WTC11 (cell line): ENCODE measurements around the gene EZR. TPM values are rescaled to one million over a fixed set of nuclear protein-coding genes. Genes with fewer than 3 reads are reported as not detected.

Experiments
- ATAC-seq: fragments of 200-7000 bp; cut with Tn5 transposase; 2 replicates; pipeline ENCODE4 v1.10.0; 2021; ENCODE audit warnings: mild to moderate bottlenecking, moderate library complexity
- CTCF ChIA-PET: fragments of 300-600 bp; sonication (Branson Sonifier 250); formaldehyde crosslinking; loops from one replicate; lab custom pipeline; 2021; ENCODE audit warnings: antibody characterized with exemption; lab: Charles Lee
- POLR2A ChIA-PET: fragments of 350-600 bp; sonication (Branson Sonifier 250); formaldehyde crosslinking; loops from one replicate; lab custom pipeline; 2021; ENCODE audit warnings: antibody characterized with exemption; lab: Charles Lee
- DNase-seq: peaks from one replicate; pipeline ENCODE4 v3.0.0; 2021; ENCODE audit warnings: low spot score
- H3K27ac Mint-ChIP-seq: 2 replicates; pipeline ENCODE4 v1.8.0; 2021; ENCODE audit warnings: mixed read lengths
- H3K27me3 Mint-ChIP-seq: 2 replicates; pipeline ENCODE4 v1.8.0; 2021; ENCODE audit warnings: low read depth, mild to moderate bottlenecking, moderate library complexity, mixed read lengths
- H3K36me3 Mint-ChIP-seq: 2 replicates; pipeline ENCODE4 v1.8.0; 2021; ENCODE audit warnings: mixed read lengths
- H3K4me1 Mint-ChIP-seq: 2 replicates; pipeline ENCODE4 v1.8.0; 2022; ENCODE audit warnings: mixed read lengths
- H3K4me3 Mint-ChIP-seq: 2 replicates; pipeline ENCODE4 v1.8.0; 2021; ENCODE audit warnings: mild to moderate bottlenecking, moderate library complexity, mixed read lengths
- H3K9me3 Mint-ChIP-seq: 2 replicates; pipeline ENCODE4 v1.8.0; 2021; ENCODE audit warnings: mixed read lengths
- ARID4B ChIP-seq: sonication (generic); formaldehyde crosslinking; IDR thresholded peaks from 2 replicates; pipeline ENCODE4 v1.8.0; 2023; ENCODE audit warnings: missing genetic modification reagents, mild to moderate bottlenecking, borderline replicate concordance
- ATF6 ChIP-seq: sonication (generic); formaldehyde crosslinking; IDR thresholded peaks from 2 replicates; pipeline ENCODE4 v1.8.1; 2023; ENCODE audit warnings: mild to moderate bottlenecking, missing genetic modification reagents
- CTCF ChIP-seq: fragments of 200-600 bp; IDR thresholded peaks from 2 replicates; pipeline ENCODE4 v1.8.0; 2022; ENCODE audit warnings: antibody characterized with exemption
- E2F1 ChIP-seq: sonication (generic); formaldehyde crosslinking; IDR thresholded peaks from 2 replicates; pipeline ENCODE4 v1.8.0; 2022; ENCODE audit warnings: mild to moderate bottlenecking, missing genetic modification reagents
- ESRRA ChIP-seq: sonication (generic); formaldehyde crosslinking; IDR thresholded peaks from 2 replicates; pipeline ENCODE4 v1.8.1; 2022; ENCODE audit warnings: mild to moderate bottlenecking, missing genetic modification reagents, borderline replicate concordance
- FOXJ3 ChIP-seq: sonication (generic); formaldehyde crosslinking; IDR thresholded peaks from 2 replicates; pipeline ENCODE4 v1.9.0; 2021; ENCODE audit warnings: missing genetic modification reagents, mild to moderate bottlenecking, borderline replicate concordance
- HMGA2 ChIP-seq: fragments of 250-450 bp; sonication (Bioruptor Pico); IDR thresholded peaks from 2 replicates; pipeline ENCODE4 v1.4.0; 2021; ENCODE audit warnings: mild to moderate bottlenecking, moderate library complexity
- JUN ChIP-seq: sonication (generic); formaldehyde crosslinking; IDR thresholded peaks from 2 replicates; pipeline ENCODE4 v1.8.0; 2023; ENCODE audit warnings: mild to moderate bottlenecking, missing genetic modification reagents
- MAX ChIP-seq: sonication (generic); formaldehyde crosslinking; IDR thresholded peaks from 2 replicates; pipeline ENCODE4 v1.8.0; 2022; ENCODE audit warnings: mild to moderate bottlenecking, missing genetic modification reagents
- MLX ChIP-seq: sonication (generic); formaldehyde crosslinking; IDR thresholded peaks from 2 replicates; pipeline ENCODE4 v1.8.1; 2023; ENCODE audit warnings: mild to moderate bottlenecking, missing genetic modification reagents, moderate library complexity
- MYBL2 ChIP-seq: sonication (generic); formaldehyde crosslinking; IDR thresholded peaks from 2 replicates; pipeline ENCODE4 v1.8.1; 2023; ENCODE audit warnings: mild to moderate bottlenecking, moderate library complexity, missing genetic modification reagents
- OVOL2 ChIP-seq: fragments of 250-450 bp; sonication (Bioruptor Pico); IDR thresholded peaks from 2 replicates; pipeline ENCODE4 v1.9.0; 2021; ENCODE audit warnings: mild to moderate bottlenecking, borderline replicate concordance
- PRRX2 ChIP-seq: fragments of 250-450 bp; sonication (Bioruptor Pico); IDR thresholded peaks from 2 replicates; pipeline ENCODE4 v1.8.0; 2021; ENCODE audit warnings: mild to moderate bottlenecking
- SMAD3 ChIP-seq: sonication (generic); formaldehyde crosslinking; IDR thresholded peaks from 2 replicates; pipeline ENCODE4 v1.8.0; 2022; ENCODE audit warnings: missing genetic modification reagents, mild to moderate bottlenecking, borderline replicate concordance
- TEAD1 ChIP-seq: sonication (generic); formaldehyde crosslinking; IDR thresholded peaks from 2 replicates; pipeline ENCODE4 v1.8.0; 2022; ENCODE audit warnings: mild to moderate bottlenecking, missing genetic modification reagents
- ZBTB43 ChIP-seq: sonication (generic); formaldehyde crosslinking; IDR thresholded peaks from 2 replicates; pipeline ENCODE4 v1.8.1; 2023; ENCODE audit warnings: mild to moderate bottlenecking, missing genetic modification reagents
- ZNF138 ChIP-seq: sonication (generic); formaldehyde crosslinking; conservative IDR thresholded peaks from 2 replicates; pipeline ENCODE4 v1.8.1; 2022; ENCODE audit warnings: mild to moderate bottlenecking, moderate library complexity, missing genetic modification reagents
- total RNA-seq: library from RNA; stranded (reverse); gene quantifications from 3 replicates; pipeline ENCODE4 v1.2.3, GENCODE V29; 2021

Gene EZR
- total RNA-seq, 1 experiment from 2014 or later, result 215 TPM

GRCh38 chr6:158815379-158815724 lies 3.8 kb downstream of the EZR start (continued):
- TF ChIP-seq ATF6 (CRISPR knock-in tag) (no peak), E2F1 (no peak), OVOL2 (CRISPR knock-in tag) (no peak), FOXJ3 (CRISPR knock-in tag) (no peak)

GRCh38 chr6:158813032-158813431 lies 6.1 kb downstream of the EZR start:
- ChIA-PET POLR2A (interaction anchor here (0.7 kb wide), 1 partner anchor 56 kb away, joined by 3 read pairs; no protein-coding TSS in a partner anchor), CTCF (no interaction called here)
- no peaks in the 10 kb centered on the region for H3K27me3 Mint-ChIP-seq
- H3K36me3 Mint-ChIP-seq, result peaks cover 62% of the 10 kb centered on the region
- peak overlapping the region; percentile 2; the same call in 1 of the 2 replicates for H3K4me3 Mint-ChIP-seq
- TF ChIP-seq PRRX2 (0 out of 2 replicates have a peak, but pooled peaks have one; percentile 26), ARID4B (no peak)
- no peaks in the 10 kb centered on the region for H3K9me3 Mint-ChIP-seq
- no peak for DNase-seq
- peak overlapping the region; percentile 25 for H3K27ac Mint-ChIP-seq
- ATAC-seq, result no peak
- peaks cover 91% of the 10 kb centered on the region for H3K4me1 Mint-ChIP-seq

- ChIA-PET CTCF (no interaction called here), POLR2A (interaction anchor here (1.3 kb wide), 1 partner anchor 126 kb away, joined by 3 read pairs; no protein-coding TSS in a partner anchor)
- Mint-ChIP-seq H3K4me3 (peak overlapping the region; percentile 2; the same call in 1 of the 2 replicates), H3K36me3 (peaks cover 59% of the 10 kb centered on the region), H3K27ac (peak overlapping the region; percentile 25; the same call in 1 of the 2 replicates), H3K4me1 (peaks cover 95% of the 10 kb centered on the region), H3K9me3 (no peaks in the 10 kb centered on the region), H3K27me3 (no peaks in the 10 kb centered on the region)
- DNase-seq (no peak), ATAC-seq (no peak)
- no peak for TF ChIP-seq MYBL2
- TF ChIP-seq SMAD3 (CRISPR knock-in tag), result no peak
- no peak for TF ChIP-seq JUN
- TF ChIP-seq TEAD1 (CRISPR knock-in tag), result no peak
- no peak for TF ChIP-seq FOXJ3 (CRISPR knock-in tag)
- TF ChIP-seq MAX (CRISPR knock-in tag), result no peak
- TF ChIP-seq HMGA2, result no peak
- no peak for TF ChIP-seq CTCF
- TF ChIP-seq ZBTB43 (CRISPR knock-in tag), result no peak
- TF ChIP-seq ZNF138 (CRISPR knock-in tag), result no peak
- no peak for TF ChIP-seq ESRRA
- no peak for TF ChIP-seq E2F1
- no peak for TF ChIP-seq MLX (CRISPR knock-in tag)
Measured at GRCh38 chr6:158812611-158813010, 6.6 kb downstream of the EZR start.
